GM23338 (cell line): ENCODE measurements around the gene URI1. TPM values are rescaled to one million over a fixed set of nuclear protein-coding genes. Genes with fewer than 3 reads are reported as not detected.

Experiments
- ATAC-seq: fragments of 200-7000 bp; cut with Tn5 transposase; 3 replicates; pipeline ENCODE4 v1.9.1; 2020
- DNase-seq: peaks from one replicate; pipeline ENCODE4 v3.0.0-alpha.2; 2015; ENCODE audit warnings: low spot score
- H2AFZ ChIP-seq: fragments of 200-600 bp; sonication (generic); 2 replicates; pipeline ENCODE4 v1.8.0; 2016; ENCODE audit warnings: antibody characterized with exemption, mild to moderate bottlenecking, moderate library complexity
- H3F3A ChIP-seq: fragments of 200-600 bp; sonication (generic); replicated peaks from 2 replicates; pipeline ENCODE4 v1.8.0; 2017; ENCODE audit warnings: antibody characterized with exemption, mixed run types, low read depth
- H3K27ac ChIP-seq: fragments of 200-600 bp; sonication (generic); 2 replicates; pipeline ENCODE4 v1.6.1; 2016; ENCODE audit warnings: low read depth
- H3K27me3 ChIP-seq: fragments of 200-600 bp; sonication (generic); 2 replicates; pipeline ENCODE4 v1.8.0; 2016; ENCODE audit warnings: mild to moderate bottlenecking, mixed run types, moderate library complexity; ENCODE audit not compliant: insufficient read depth
- H3K36me3 ChIP-seq: fragments of 200-600 bp; sonication (generic); 2 replicates; pipeline ENCODE4 v1.8.0; 2016; ENCODE audit warnings: mild to moderate bottlenecking; ENCODE audit not compliant: insufficient read depth
- H3K4me1 ChIP-seq: fragments of 200-600 bp; sonication (generic); 2 replicates; pipeline ENCODE4 v1.8.0; 2016; ENCODE audit warnings: mild to moderate bottlenecking, moderate library complexity; ENCODE audit not compliant: insufficient read depth
- H3K4me2 ChIP-seq: fragments of 200-600 bp; sonication (generic); 2 replicates; pipeline ENCODE4 v1.7.1; 2017; ENCODE audit warnings: mixed run types
- H3K4me3 ChIP-seq: fragments of 200-600 bp; sonication (generic); 2 replicates; pipeline ENCODE4 v1.6.1; 2016; ENCODE audit warnings: mixed run types
- H3K79me2 ChIP-seq: fragments of 200-600 bp; sonication (generic); replicated peaks from 2 replicates; pipeline ENCODE4 v1.8.0; 2017; ENCODE audit warnings: mild to moderate bottlenecking; ENCODE audit not compliant: insufficient read depth
- H3K9me2 ChIP-seq: fragments of 200-600 bp; sonication (generic); 2 replicates; pipeline ENCODE4 v1.8.0; 2017; ENCODE audit not compliant: insufficient read depth
- H4K20me1 ChIP-seq: fragments of 200-600 bp; sonication (generic); replicated peaks from 2 replicates; pipeline ENCODE4 v1.8.0; 2017; ENCODE audit warnings: mild to moderate bottlenecking; ENCODE audit not compliant: insufficient read depth
- H3K27ac Mint-ChIP-seq: 2 replicates; pipeline ENCODE4 v1.8.0; 2020; ENCODE audit warnings: inconsistent platforms, mild to moderate bottlenecking, moderate library complexity, mixed read lengths
- H3K27me3 Mint-ChIP-seq: 3 replicates; pipeline ENCODE4 v1.8.0; 2022; ENCODE audit warnings: low read depth, mild to moderate bottlenecking, moderate library complexity, mixed read lengths, inconsistent platforms; ENCODE audit not compliant: insufficient read depth, poor library complexity
- H3K36me3 Mint-ChIP-seq: 3 replicates; pipeline ENCODE4 v1.8.0; 2021; ENCODE audit warnings: low read depth, mild to moderate bottlenecking, inconsistent platforms, moderate library complexity, mixed read lengths
- H3K4me1 Mint-ChIP-seq: 3 replicates; pipeline ENCODE4 v1.8.0; 2020; ENCODE audit warnings: mild to moderate bottlenecking, inconsistent platforms, mixed read lengths
- H3K4me3 Mint-ChIP-seq: 3 replicates; pipeline ENCODE4 v1.8.0; 2021; ENCODE audit warnings: moderate library complexity, mild to moderate bottlenecking, inconsistent platforms, mixed read lengths
- H3K9me3 Mint-ChIP-seq: 3 replicates; pipeline ENCODE4 v1.8.0; 2020; ENCODE audit warnings: moderate library complexity, mild to moderate bottlenecking, inconsistent platforms, mixed read lengths
- ETS1 ChIP-seq: IDR thresholded peaks from 2 replicates; pipeline ENCODE4 v1.6.1; 2016; ENCODE audit warnings: antibody characterized with exemption
- EZH2 ChIP-seq: fragments of 200-600 bp; sonication (generic); IDR thresholded peaks from one replicate; pipeline ENCODE4 v1.8.0; 2017; ENCODE audit warnings: antibody characterized with exemption, mild to moderate bottlenecking, low read depth; ENCODE audit not compliant: unreplicated experiment
- JUNB ChIP-seq: IDR thresholded peaks from one replicate; pipeline ENCODE4 v1.6.1; 2016; ENCODE audit warnings: antibody characterized with exemption; ENCODE audit not compliant: unreplicated experiment
- NANOG ChIP-seq: IDR thresholded peaks from 2 replicates; pipeline ENCODE4 v1.6.1; 2016; ENCODE audit warnings: antibody characterized with exemption, borderline replicate concordance
- POLR2AphosphoS5 ChIP-seq: IDR thresholded peaks from 2 replicates; pipeline ENCODE4 v1.6.1; 2016; ENCODE audit warnings: antibody characterized with exemption, low read depth
- STAT1 ChIP-seq: IDR thresholded peaks from one replicate; pipeline ENCODE4 v1.6.1; 2016; ENCODE audit warnings: antibody characterized with exemption; ENCODE audit not compliant: unreplicated experiment
- ZNF114 ChIP-seq: fragments of 250-450 bp; sonication (Bioruptor Pico); IDR thresholded peaks from 2 replicates; pipeline ENCODE4 v1.5.0; 2020; ENCODE audit warnings: mild to moderate bottlenecking, moderate library complexity
- ZNF462 ChIP-seq: fragments of 250-450 bp; sonication (Bioruptor Pico); IDR thresholded peaks from 2 replicates; pipeline ENCODE4 v1.5.0; 2020; ENCODE audit warnings: mild to moderate bottlenecking, moderate library complexity
- polyA plus RNA-seq: library from polyadenylated mRNA; unstranded; fragments of >200 nt; fragmentation: Nextera tagmentation; extraction: Ambion mirVana; gene quantifications from 2 replicates; pipeline ENCODE4 v1.2.1, GENCODE V29; 2016
- total RNA-seq: library from RNA; depleted of rRNA; stranded (reverse); fragments of >200 nt; shearing (Covaris generic); gene quantifications from 2 replicates; pipeline ENCODE4 v1.2.3, GENCODE V29; 2014

The URI1 gene
- total and polyA plus RNA-seq, 2 experiments from 2014 or later: 27.6 to 68.4 TPM

- TF ChIP-seq ZNF462: no peak
- TF ChIP-seq EZH2: no peak
- TF ChIP-seq JUNB: no peak
- TF ChIP-seq NANOG: no peak
- TF ChIP-seq ZNF114: no peak
- TF ChIP-seq ETS1: no peak
- no peak for TF ChIP-seq POLR2AphosphoS5
- TF ChIP-seq STAT1: no peak
Observed at GRCh38 chr19:30003866-30004265, 61.8 kb downstream of the URI1 start (continued).

GRCh38 chr19:30004403-30004802 is 62.4 kb downstream of the URI1 start:
- H3K27me3 Mint-ChIP-seq: no peaks in the 10 kb centered on the region
- H3K4me1 Mint-ChIP-seq: peaks cover 22% of the 10 kb centered on the region; the same call in 2 of the 3 replicates
- peaks cover 47% of the 10 kb centered on the region for H3K79me2 ChIP-seq
- ATAC-seq (no peak), DNase-seq (no peak)
- H3K9me2 ChIP-seq: no peaks in the 10 kb centered on the region
- H3F3A ChIP-seq: no peaks in the 10 kb centered on the region
- H3K36me3 ChIP-seq: no peaks in the 10 kb centered on the region
- H3K27ac Mint-ChIP-seq: no peak overlapping the region
- peaks cover 2% of the 10 kb centered on the region; the same call in 1 of the 3 replicates for H3K9me3 Mint-ChIP-seq
- H3K27ac ChIP-seq: no peak overlapping the region
- H3K4me2 ChIP-seq: no peak overlapping the region
- H4K20me1 ChIP-seq: no peaks in the 10 kb centered on the region
- no peak overlapping the region for H3K4me3 ChIP-seq
- no peak overlapping the region for H2AFZ ChIP-seq
- no peak overlapping the region for H3K4me3 Mint-ChIP-seq
- H3K36me3 Mint-ChIP-seq: peaks cover 19% of the 10 kb centered on the region
- H3K27me3 ChIP-seq: no peaks in the 10 kb centered on the region
- H3K4me1 ChIP-seq: 0 out of 2 replicates have a peak, but pooled peaks cover 10% of the 10 kb centered on the region
- TF ChIP-seq ZNF462 (no peak), ETS1 (no peak), NANOG (no peak)
